GM19395 (cell line): Measurements from ENCODE around the gene CDC25C.
A peak's percentile ranks its signal among the peaks of the same experiment; 100 is the strongest.
"Not testable (repeated sequence)": the region's sequence is repeated elsewhere in the genome, so short reads cannot be mapped to it uniquely, and the experiment has no call there.

ENCODE experiments used
- ATAC-seq: cut with Tn5 transposase; IDR thresholded peaks from one replicate; pipeline ENCODE4 v1.9.1; 2021; ENCODE audit warnings: mild to moderate bottlenecking, moderate library complexity; ENCODE audit not compliant: unreplicated experiment

The CDC25C gene

GRCh38 chr5:138349852-138350562 is 18.4 kb upstream of the CDC25C start:
- ATAC-seq = no peak

GRCh38 chr5:138346889-138347288 is 15.3 kb upstream of the CDC25C start:
- no peak for ATAC-seq

GRCh38 chr5:138344887-138345622 is 13.5 kb upstream of the CDC25C start:
- ATAC-seq = no peak

GRCh38 chr5:138340008-138340407 is 8.4 kb upstream of the CDC25C start:
- ATAC-seq = no peak

GRCh38 chr5:138339464-138339863 is 7.9 kb upstream of the CDC25C start:
- ATAC-seq = no peak

- ATAC-seq = no peak
These were observed 7.5 kb upstream of the CDC25C start for GRCh38 chr5:138339091-138339456.

- no peak for ATAC-seq
These were observed 6.9 kb upstream of the CDC25C start for GRCh38 chr5:138338411-138339090.

GRCh38 chr5:138337685-138338410 is 6.2 kb upstream of the CDC25C start, which contains the start of gene FAM53C:
FAM53C (plus strand) TSS chr5:138338266; CDS start chr5:138341336, 3,070 bp downstream.
- peak; percentile 85 for ATAC-seq

GRCh38 chr5:138336952-138337684 is 5.5 kb upstream of the CDC25C start:
- peak; percentile 40 for ATAC-seq

GRCh38 chr5:138334867-138335447 is 3.4 kb upstream of the CDC25C start:
- ATAC-seq = no peak

- ATAC-seq = no peak
These were observed 673 bp downstream of the CDC25C start for GRCh38 chr5:138330813-138331448.

- ATAC-seq = not testable (repeated sequence)
These were observed 13.4 kb downstream of the CDC25C start for GRCh38 chr5:138318211-138318610.

- no peak for ATAC-seq
These were observed 15.2 kb downstream of the CDC25C start for GRCh38 chr5:138316355-138316754.

GRCh38 chr5:138315751-138316278 is 15.8 kb downstream of the CDC25C start:
- ATAC-seq = no peak

- no peak for ATAC-seq
These were observed 25.8 kb downstream of the CDC25C start for GRCh38 chr5:138305797-138306196.

GRCh38 chr5:138303372-138303771 is 28.2 kb downstream of the CDC25C start:
- no peak for ATAC-seq

GRCh38 chr5:138289296-138289695 is 42.3 kb downstream of the CDC25C start:
- ATAC-seq = no peak

GRCh38 chr5:138287246-138287645 is 44.4 kb downstream of the CDC25C start:
- no peak for ATAC-seq
